HuH-7 (cell line): ENCODE data around the gene PGAP3.
A peak's percentile ranks its signal among the peaks of the same experiment; 100 is the strongest.
"Not testable (repeated sequence)": the region's sequence is repeated elsewhere in the genome, so short reads cannot be mapped to it uniquely, and the experiment has no call there.

Experiments
- DNase-seq: peaks from one replicate; pipeline ENCODE4 v3.0.0; 2011; ENCODE audit warnings: low spot score

The PGAP3 gene

GRCh38 chr17:39715375-39716072 is 27.7 kb upstream of the PGAP3 start:
- no peak for DNase-seq

DNA sequence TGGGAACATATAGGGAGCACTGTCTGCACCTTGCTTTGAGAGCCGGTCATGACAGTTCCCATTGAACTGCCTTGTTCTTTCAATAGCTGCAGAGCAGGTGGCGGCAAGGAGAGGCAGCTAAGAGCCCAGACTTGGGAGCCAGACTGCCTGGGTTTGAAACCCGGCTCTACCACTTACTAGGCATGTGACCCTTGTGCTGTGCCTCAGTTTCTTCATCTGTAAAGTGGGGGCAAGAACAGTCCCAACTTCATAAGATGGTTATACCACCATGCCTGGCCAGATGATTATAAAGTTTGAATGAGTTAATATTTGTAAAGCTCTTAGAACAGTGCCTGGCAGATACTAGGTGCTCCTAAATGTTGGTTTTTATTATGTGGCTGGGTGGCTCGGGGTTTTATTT is 26.4 kb upstream of the PGAP3 start:
- DNase-seq = no peak

DNA sequence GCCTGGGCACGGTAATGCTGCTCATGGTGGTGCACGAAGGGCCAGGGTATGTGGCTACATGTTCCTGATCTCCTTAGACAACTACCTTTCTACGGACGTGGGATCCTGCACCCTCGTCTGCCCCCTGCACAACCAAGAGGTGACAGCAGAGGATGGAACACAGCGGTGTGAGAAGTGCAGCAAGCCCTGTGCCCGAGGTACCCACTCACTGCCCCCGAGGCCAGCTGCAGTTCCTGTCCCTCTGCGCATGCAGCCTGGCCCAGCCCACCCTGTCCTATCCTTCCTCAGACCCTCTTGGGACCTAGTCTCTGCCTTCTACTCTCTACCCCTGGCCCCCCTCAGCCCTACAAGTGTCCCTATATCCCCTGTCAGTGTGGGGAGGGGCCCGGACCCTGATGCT is 24.0 kb upstream of the PGAP3 start:
- DNase-seq = no peak

GRCh38 chr17:39711071-39711470 is 23.2 kb upstream of the PGAP3 start:
- not testable (repeated sequence) for DNase-seq

DNA sequence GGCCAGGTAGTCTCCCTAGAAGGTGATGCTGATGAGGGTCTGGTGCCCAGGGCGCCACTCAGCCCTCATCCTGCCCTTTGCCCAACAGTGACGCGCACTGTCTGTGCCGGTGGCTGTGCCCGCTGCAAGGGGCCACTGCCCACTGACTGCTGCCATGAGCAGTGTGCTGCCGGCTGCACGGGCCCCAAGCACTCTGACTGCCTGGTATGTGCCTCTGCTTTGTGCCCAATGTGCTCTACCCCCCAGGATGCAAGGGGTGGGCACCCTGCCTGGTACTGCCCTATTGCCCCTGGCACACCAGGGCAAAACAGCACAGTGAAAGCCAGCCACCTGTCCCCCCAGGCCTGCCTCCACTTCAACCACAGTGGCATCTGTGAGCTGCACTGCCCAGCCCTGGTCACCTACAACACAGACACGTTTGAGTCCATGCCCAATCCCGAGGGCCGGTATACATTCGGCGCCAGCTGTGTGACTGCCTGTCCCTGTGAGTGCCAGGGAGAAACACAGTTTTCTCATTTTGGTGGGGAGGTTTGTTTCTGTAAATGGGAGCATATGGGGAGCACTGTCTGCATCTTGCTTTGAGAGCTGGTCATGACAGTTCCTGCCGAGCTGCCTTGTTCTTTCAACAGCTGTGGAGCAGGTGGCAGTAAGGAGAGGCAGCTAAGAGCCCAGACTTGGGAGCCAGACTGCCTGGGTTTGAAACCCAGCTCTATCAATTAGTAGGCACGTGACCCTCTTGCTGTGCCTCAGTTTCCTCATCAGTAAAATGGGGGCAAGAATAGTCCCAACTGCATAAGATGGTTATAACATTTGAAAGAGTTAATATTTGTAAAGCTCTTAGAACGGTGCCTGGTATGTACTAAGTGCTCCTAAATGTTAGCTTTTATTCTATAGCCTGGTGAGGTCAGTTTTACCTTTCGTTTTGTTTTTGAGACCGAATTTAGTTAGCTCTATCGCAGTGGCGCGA is 22.4 kb upstream of the PGAP3 start:
- DNase-seq = no peak

- DNase-seq = no peak
Observed at GRCh38 chr17:39709319-39709997, 21.6 kb upstream of the PGAP3 start.

GRCh38 chr17:39706921-39707337 is 19.1 kb upstream of the PGAP3 start:
- DNase-seq = no peak

DNA sequence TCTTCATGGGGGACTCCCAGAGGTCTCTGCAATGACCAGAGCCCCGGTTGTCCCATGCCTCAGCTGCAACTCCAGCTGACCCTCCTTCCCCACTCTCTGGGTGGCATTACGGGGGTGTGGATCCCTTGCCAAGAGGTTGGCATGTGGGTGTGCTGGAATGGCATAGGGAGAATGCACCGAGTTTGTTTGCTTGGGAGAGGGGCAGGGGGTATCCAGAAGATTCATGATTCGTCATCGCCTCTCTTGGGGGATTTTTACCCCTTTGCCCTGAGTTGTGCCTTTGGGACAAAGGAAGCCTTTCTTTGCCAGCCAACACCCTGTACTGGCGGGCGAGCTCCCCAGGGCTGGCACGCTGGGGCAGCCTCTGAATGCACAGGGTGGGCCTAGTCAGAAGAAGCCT is 18.5 kb upstream of the PGAP3 start:
- DNase-seq = no peak

- DNase-seq = no peak
Observed at GRCh38 chr17:39705786-39706348, 18.0 kb upstream of the PGAP3 start.

DNA sequence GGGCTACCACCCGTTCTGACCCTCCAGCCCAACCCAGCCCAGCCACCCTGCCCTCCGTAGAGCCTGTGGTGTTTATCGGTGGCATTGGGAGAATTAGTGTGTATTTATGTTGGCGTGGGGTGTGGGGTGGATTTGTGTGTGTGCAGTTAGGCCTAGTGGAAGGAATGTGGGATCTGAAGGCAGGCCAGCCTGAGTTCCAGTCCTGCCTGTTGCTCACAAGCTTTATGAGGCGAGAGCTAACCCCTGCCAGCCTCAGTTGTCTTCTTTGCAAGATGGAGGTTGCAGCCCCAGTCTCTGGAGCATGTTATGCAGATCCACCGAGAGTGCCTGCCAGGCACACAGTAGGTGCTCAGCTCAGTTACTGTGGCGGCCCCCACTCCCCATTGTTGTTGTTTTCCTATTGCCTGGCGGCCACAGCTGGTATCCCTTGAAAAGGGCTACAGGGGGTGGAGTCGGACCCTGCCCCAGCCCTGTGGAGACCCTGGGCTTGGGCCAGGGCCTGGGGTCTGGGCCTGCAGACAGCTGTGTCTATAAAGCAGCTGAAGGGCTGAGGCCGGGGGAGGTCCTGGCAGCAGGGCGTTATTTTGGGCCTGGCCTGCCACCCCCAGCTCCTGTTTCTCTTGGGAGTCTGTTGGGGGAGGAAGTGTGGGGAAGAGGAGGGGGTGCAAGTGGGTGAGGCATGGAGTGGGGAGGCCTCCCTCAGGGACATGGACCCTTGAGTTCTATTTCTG is 17.1 kb upstream of the PGAP3 start:
- DNase-seq = no peak

GRCh38 chr17:39703913-39704312 is 16.1 kb upstream of the PGAP3 start:
- no peak for DNase-seq

GRCh38 chr17:39702901-39703893 is 15.3 kb upstream of the PGAP3 start:
- peak; percentile 68 for DNase-seq

DNA sequence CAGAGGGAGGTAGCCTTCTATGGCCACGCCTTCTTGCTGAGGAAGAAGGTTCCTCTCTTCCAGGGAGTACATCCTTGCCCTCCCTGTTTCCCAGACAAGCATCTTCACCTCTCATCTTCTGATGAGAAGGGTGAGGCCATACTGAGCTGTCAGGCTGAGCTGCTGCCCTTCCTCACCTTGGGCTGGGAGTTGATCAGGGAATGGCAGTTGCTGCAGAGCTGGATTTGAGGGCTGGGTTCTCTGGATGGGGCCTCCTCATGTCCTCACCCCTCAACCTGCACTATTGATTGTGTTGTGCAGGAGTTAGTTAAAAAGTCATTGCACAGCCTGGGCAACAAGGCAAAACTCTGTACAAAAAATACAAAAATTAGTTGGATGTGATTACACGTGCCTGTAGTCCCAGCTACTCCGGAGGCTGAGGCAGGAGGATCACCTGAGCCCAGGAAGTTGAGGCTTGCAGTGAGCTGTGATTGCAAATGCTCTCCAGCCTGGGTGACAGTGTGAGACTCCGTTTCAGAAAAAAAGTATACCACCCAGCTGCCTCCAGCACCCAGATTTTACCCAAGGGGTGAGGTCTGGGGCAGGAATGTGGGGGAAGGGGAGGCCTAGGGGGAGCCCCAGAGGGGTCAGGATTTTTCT is 14.0 kb upstream of the PGAP3 start:
- no peak for DNase-seq

GRCh38 chr17:39701012-39701783 is 13.3 kb upstream of the PGAP3 start:
- peak; percentile 59 for DNase-seq

GRCh38 chr17:39700148-39700987 is 12.5 kb upstream of the PGAP3 start:
- DNase-seq = no peak

GRCh38 chr17:39699818-39700147 is 11.9 kb upstream of the PGAP3 start, which contains the start of gene ERBB2:
ERBB2 (plus strand) TSS chr17:39700064; CDS start chr17:39700239, 175 bp downstream.
- peak; percentile 78 for DNase-seq

- DNase-seq = not testable (repeated sequence)
Observed at GRCh38 chr17:39699157-39699817, 11.4 kb upstream of the PGAP3 start.

DNA sequence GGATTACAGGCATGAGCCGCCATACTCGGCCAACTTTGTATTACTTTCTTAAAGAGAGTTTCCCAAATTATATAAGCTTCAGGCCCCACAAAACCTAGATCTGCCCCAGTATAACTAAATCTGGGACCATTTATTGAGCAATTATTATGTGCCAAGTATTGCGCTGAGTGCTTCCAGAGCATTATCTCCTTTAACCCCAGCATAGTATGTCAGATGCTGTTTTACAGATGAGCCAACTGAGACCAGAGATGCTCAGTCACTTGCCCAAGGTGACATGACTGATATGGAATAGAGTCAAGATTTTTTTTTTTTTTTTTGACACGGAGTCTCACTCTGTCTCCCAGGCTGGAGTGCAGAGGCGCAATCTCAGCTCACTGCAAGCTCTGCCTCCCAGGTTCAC is 10.1 kb upstream of the PGAP3 start:
- no peak for DNase-seq
